H1 (cell line): ENCODE results near the gene PKMYT1.

Experiments
- BCL11A ChIP-seq, 2 experiments: IDR thresholded peaks; one replicate each; pipeline ENCODE4 v1.6.1; 2011; ENCODE audit warnings: low read depth in 2 of 2, low read length in 2 of 2, mild to moderate bottlenecking in 2 of 2
- CHD1 ChIP-seq: IDR thresholded peaks from 2 replicates; pipeline ENCODE4 v1.6.1; 2012; ENCODE audit warnings: low read depth, low read length, improper control_type of control experiment
- EZH2 ChIP-seq: fragments of 200-600 bp; sonication (generic); IDR thresholded peaks from 2 replicates; pipeline ENCODE4 v1.7.1; 2012; ENCODE audit warnings: low read depth, mild to moderate bottlenecking, moderate library complexity, low read length, inconsistent platforms; ENCODE audit not compliant: severe bottlenecking
- POLR2AphosphoS5 ChIP-seq: IDR thresholded peaks from 2 replicates; pipeline ENCODE4 v1.6.1; 2011; ENCODE audit warnings: low read depth, low read length
- RAD21 ChIP-seq, 2 experiments: IDR thresholded peaks in 1 of 2; conservative IDR thresholded peaks in 1 of 2; 2 replicates each; pipeline ENCODE4 v1.6.1; 2011; ENCODE audit warnings: low read depth in 2 of 2, low read length in 2 of 2, improper control_type of control experiment in 1 of 2, inconsistent platforms in 1 of 2, mild to moderate bottlenecking in 1 of 2, moderate library complexity in 1 of 2
- YY1 ChIP-seq: IDR thresholded peaks from 2 replicates; pipeline ENCODE4 v1.6.1; 2011; ENCODE audit warnings: low read depth, mild to moderate bottlenecking, low read length
- TF ChIP-seq, protein P1 (sequence below), 3 experiments: IDR thresholded peaks; 1 replicate in 2 of 3; 2 replicates in 1 of 3; pipeline versions ENCODE4 v1.5.1 to v1.6.1; 2011; ENCODE audit warnings: low read length in 3 of 3, mild to moderate bottlenecking in 3 of 3, inconsistent platforms in 2 of 3, low read depth in 1 of 3, moderate library complexity in 1 of 3; ENCODE audit not compliant: insufficient read depth in 1 of 3; ENCODE audit errors: control extremely low read depth in 1 of 3

DNA sequence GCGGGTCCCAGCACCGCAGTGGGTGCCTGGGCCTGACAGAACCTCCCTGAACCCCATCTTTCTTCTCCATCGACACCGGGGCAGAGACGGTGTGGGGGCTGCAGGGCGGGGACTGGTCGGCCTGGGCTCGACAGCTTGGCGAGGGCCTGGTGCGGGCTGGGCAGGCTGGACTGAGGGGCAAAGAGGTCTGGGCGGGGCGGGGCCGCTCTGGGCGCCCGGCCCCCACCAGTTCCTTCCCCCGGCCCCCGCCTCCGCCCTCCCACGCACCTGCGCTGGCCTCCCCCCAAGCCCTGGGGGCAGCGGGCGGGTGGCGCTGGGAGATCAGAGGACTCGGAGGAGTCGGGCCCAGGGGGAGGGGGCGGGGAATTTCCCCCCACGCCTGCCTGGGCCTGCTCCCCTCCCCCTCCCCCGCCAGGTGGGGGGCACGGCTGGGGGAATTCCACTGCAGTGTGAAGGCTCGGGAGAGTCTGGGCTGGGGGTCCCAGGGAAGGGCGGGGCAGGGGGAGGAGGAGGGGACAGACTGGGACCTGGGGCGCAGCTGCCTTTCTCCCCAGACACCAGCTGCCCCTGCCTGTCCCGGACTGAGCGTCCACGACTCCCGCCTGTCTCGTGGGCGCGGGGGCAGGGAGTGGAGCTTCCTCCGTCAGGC is 17.0 kb downstream of the PKMYT1 start:
- TF ChIP-seq, protein P1, sequence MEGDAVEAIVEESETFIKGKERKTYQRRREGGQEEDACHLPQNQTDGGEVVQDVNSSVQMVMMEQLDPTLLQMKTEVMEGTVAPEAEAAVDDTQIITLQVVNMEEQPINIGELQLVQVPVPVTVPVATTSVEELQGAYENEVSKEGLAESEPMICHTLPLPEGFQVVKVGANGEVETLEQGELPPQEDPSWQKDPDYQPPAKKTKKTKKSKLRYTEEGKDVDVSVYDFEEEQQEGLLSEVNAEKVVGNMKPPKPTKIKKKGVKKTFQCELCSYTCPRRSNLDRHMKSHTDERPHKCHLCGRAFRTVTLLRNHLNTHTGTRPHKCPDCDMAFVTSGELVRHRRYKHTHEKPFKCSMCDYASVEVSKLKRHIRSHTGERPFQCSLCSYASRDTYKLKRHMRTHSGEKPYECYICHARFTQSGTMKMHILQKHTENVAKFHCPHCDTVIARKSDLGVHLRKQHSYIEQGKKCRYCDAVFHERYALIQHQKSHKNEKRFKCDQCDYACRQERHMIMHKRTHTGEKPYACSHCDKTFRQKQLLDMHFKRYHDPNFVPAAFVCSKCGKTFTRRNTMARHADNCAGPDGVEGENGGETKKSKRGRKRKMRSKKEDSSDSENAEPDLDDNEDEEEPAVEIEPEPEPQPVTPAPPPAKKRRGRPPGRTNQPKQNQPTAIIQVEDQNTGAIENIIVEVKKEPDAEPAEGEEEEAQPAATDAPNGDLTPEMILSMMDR (IDR thresholded peaks at IDR 0.05; ENCODE audit: control extremely low read depth in 1 of 3, insufficient read depth in 1 of 3, low read depth in 1 of 3, low read length in 3 of 3), result no peak
- TF ChIP-seq YY1, result no peak
- no peak for TF ChIP-seq BCL11A (IDR thresholded peaks at IDR 0.05; ENCODE audit: low read depth in 2 of 2, low read length in 2 of 2)
- TF ChIP-seq CHD1, result no peak
- TF ChIP-seq RAD21 (IDR thresholded peaks at IDR 0.05 in 1 of 2, conservative IDR thresholded peaks at IDR 0.05 in 1 of 2; ENCODE audit: low read depth in 2 of 2, low read length in 2 of 2), result no peak
- no peak for TF ChIP-seq POLR2AphosphoS5
- no peak for TF ChIP-seq EZH2
